Measurements from ENCODE around the gene PSAPL1.

Gene PSAPL1

GRCh38 chr4:7393601-7394575, 40.8 kb downstream of the PSAPL1 start:
- DNase-seq = no peak

- DNase-seq = no peak
Measured at GRCh38 chr4:7392438-7393421, 42.0 kb downstream of the PSAPL1 start.

GRCh38 chr4:7391637-7392437, 42.9 kb downstream of the PSAPL1 start:
- no peak for DNase-seq

GRCh38 chr4:7390906-7391636, 43.7 kb downstream of the PSAPL1 start:
- no peak for DNase-seq

- DNase-seq = no peak
Measured at GRCh38 chr4:7390336-7390735, 44.4 kb downstream of the PSAPL1 start.

- no peak for DNase-seq
Measured at GRCh38 chr4:7389719-7390118, 45.0 kb downstream of the PSAPL1 start.

- DNase-seq = no peak
Measured at GRCh38 chr4:7389101-7389701, 45.5 kb downstream of the PSAPL1 start.

- no peak for DNase-seq
Measured at GRCh38 chr4:7388627-7389026, 46.1 kb downstream of the PSAPL1 start.

- no peak for DNase-seq
Measured at GRCh38 chr4:7387925-7388324, 46.8 kb downstream of the PSAPL1 start.

GRCh38 chr4:7384929-7385890, 49.5 kb downstream of the PSAPL1 start:
- DNase-seq = no peak

GRCh38 chr4:7384003-7384928, 50.5 kb downstream of the PSAPL1 start:
- DNase-seq = no peak

- no peak for DNase-seq
Measured at GRCh38 chr4:7383266-7383665, 51.5 kb downstream of the PSAPL1 start.

GRCh38 chr4:7382634-7383014, 52.1 kb downstream of the PSAPL1 start:
- no peak for DNase-seq

- no peak for DNase-seq
Measured at GRCh38 chr4:7381890-7382633, 52.7 kb downstream of the PSAPL1 start.

- DNase-seq = no peak
Measured at GRCh38 chr4:7381221-7381889, 53.4 kb downstream of the PSAPL1 start.

Measured in SIG-M5 (cell line).